Activated naive CD8-positive, alpha-beta T cell (primary cell): ENCODE results near the gene FILIP1.

ENCODE experiments used
- H3K27ac Mint-ChIP-seq: one replicate; pipeline ENCODE4 v1.8.0; 2021; ENCODE audit warnings: mixed read lengths
- H3K27me3 Mint-ChIP-seq: one replicate; pipeline ENCODE4 v1.8.0; 2021; ENCODE audit warnings: mixed read lengths
- H3K36me3 Mint-ChIP-seq: one replicate; pipeline ENCODE4 v1.8.0; 2021; ENCODE audit warnings: mixed read lengths
- H3K4me1 Mint-ChIP-seq: one replicate; pipeline ENCODE4 v1.8.0; 2021; ENCODE audit warnings: low read depth, mixed read lengths
- H3K4me3 Mint-ChIP-seq: one replicate; pipeline ENCODE4 v1.8.0; 2021; ENCODE audit warnings: mild to moderate bottlenecking, mixed read lengths
- H3K9me3 Mint-ChIP-seq: one replicate; pipeline ENCODE4 v1.8.0; 2021; ENCODE audit warnings: low read depth, mixed read lengths

Gene FILIP1, protein sequence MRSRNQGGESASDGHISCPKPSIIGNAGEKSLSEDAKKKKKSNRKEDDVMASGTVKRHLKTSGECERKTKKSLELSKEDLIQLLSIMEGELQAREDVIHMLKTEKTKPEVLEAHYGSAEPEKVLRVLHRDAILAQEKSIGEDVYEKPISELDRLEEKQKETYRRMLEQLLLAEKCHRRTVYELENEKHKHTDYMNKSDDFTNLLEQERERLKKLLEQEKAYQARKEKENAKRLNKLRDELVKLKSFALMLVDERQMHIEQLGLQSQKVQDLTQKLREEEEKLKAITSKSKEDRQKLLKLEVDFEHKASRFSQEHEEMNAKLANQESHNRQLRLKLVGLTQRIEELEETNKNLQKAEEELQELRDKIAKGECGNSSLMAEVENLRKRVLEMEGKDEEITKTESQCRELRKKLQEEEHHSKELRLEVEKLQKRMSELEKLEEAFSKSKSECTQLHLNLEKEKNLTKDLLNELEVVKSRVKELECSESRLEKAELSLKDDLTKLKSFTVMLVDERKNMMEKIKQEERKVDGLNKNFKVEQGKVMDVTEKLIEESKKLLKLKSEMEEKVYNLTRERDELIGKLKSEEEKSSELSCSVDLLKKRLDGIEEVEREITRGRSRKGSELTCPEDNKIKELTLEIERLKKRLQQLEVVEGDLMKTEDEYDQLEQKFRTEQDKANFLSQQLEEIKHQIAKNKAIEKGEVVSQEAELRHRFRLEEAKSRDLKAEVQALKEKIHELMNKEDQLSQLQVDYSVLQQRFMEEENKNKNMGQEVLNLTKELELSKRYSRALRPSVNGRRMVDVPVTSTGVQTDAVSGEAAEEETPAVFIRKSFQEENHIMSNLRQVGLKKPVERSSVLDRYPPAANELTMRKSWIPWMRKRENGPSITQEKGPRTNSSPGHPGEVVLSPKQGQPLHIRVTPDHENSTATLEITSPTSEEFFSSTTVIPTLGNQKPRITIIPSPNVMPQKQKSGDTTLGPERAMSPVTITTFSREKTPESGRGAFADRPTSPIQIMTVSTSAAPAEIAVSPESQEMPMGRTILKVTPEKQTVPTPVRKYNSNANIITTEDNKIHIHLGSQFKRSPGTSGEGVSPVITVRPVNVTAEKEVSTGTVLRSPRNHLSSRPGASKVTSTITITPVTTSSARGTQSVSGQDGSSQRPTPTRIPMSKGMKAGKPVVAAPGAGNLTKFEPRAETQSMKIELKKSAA (N-terminal part only)

DNA sequence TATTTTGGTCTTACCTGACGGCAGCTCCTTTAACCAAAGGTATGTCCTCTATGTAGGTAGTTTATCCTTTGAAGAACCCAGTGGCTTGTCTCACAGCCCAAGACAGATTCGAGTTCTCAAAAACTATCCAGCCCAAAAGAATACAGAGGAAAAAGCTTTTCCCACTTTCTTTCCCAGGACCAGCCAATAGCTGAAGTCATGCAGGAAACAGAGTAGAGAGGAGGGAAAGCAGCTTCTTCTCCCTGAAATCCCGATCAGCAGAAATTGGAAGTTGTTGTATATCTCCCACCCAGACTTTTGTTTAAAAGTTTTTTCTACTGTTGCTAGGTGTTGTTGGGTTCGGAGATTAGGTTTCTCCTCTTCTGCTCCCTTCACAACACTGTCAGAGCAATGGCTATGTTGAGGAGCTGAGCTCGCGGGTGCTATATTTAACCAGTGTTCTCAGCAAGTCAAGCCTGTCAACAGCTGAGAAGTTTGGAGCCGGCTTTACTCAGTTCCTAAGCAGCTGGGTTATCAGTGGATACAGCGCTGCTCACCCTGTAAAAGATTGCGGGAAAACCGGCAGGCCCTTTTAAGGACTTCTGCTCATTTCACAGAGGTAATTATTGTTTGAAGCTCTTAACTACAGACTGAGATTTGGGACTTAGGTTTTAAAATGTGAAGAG is at the start of gene FILIP1:
Gene FILIP1 (minus strand): TSS at position 401 of the 665 bp plus-strand sequence. CDS start 78,828 bp downstream, outside the sequence.
- H3K4me3 Mint-ChIP-seq: no peak within 1 kb of the TSS
- H3K36me3 Mint-ChIP-seq: no peaks in the 10 kb centered on the region
- no peak within 1 kb of the TSS for H3K27ac Mint-ChIP-seq
- no peaks in the 10 kb centered on the region for H3K9me3 Mint-ChIP-seq
- H3K27me3 Mint-ChIP-seq: peaks cover 21% of the 10 kb centered on the region
- peaks cover 2% of the 10 kb centered on the region for H3K4me1 Mint-ChIP-seq

DNA sequence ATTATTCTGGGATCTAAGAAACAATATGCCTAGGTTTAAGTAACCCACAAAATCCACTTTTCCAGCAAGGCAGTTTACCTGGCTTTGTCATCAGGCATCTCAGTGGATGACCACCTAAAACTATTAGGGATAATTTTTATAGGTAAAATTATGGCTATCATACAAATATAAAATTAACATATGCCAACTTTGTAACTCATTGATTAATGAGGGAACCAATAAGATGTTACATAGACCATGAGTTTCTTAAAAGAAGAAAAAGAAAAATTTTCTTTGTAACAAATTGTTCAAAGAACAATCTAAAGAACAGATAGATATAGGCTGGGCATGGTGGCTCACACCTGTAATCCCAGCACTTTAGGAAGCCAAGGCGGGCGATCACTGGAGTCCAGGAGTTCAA is 49.7 kb upstream of the FILIP1 start:
- no peaks in the 10 kb centered on the region for H3K4me1 Mint-ChIP-seq
- peaks cover 5% of the 10 kb centered on the region for H3K27me3 Mint-ChIP-seq
- H3K4me3 Mint-ChIP-seq: no peak overlapping the region
- no peaks in the 10 kb centered on the region for H3K9me3 Mint-ChIP-seq
- H3K36me3 Mint-ChIP-seq: no peaks in the 10 kb centered on the region
- no peak overlapping the region for H3K27ac Mint-ChIP-seq

DNA sequence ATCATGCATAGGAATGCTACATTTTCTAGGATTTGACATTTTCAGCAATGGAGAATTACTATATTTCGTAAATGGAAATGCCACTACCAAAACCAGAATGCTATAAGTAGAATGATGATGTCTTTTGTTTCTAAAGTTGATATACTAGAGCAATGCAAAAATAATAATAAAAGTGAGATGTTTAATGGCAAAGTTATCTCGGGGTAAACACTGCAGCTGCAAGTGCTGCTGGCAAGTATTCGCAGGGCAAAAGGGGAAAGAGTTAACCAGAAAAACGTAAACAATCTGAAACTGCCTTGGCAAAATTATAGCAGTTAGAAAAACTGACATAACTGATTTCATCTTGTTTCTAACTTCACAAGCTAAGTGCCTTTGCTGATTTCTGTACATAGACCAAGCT is 45.5 kb upstream of the FILIP1 start:
- no peak overlapping the region for H3K27ac Mint-ChIP-seq
- H3K36me3 Mint-ChIP-seq: no peaks in the 10 kb centered on the region
- H3K27me3 Mint-ChIP-seq: peaks cover 10% of the 10 kb centered on the region
- no peaks in the 10 kb centered on the region for H3K9me3 Mint-ChIP-seq
- H3K4me3 Mint-ChIP-seq: no peak overlapping the region
- no peaks in the 10 kb centered on the region for H3K4me1 Mint-ChIP-seq

DNA sequence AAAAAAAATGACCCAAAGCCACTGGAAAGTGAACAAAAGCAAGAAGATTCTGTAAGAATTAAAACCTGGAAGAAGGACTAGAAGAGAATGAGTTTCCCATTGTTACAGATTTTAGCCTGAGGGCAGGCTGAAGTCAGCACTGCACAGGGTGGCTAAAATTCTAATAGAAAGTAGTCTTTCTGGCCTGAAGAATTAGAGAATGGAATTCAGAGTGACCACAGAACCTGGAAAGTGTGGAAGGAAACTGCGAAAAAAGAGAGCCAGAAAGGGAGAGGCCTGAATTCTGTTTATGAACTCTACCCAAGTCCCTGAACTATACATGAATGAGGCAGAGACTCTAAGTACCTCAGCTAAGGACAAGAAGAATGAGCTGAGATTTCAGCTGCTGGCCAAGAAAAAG is 38.9 kb upstream of the FILIP1 start:
- Mint-ChIP-seq H3K4me3 (no peak overlapping the region), H3K27me3 (peaks cover 18% of the 10 kb centered on the region), H3K27ac (no peak overlapping the region), H3K9me3 (no peaks in the 10 kb centered on the region), H3K36me3 (no peaks in the 10 kb centered on the region), H3K4me1 (no peaks in the 10 kb centered on the region)

DNA sequence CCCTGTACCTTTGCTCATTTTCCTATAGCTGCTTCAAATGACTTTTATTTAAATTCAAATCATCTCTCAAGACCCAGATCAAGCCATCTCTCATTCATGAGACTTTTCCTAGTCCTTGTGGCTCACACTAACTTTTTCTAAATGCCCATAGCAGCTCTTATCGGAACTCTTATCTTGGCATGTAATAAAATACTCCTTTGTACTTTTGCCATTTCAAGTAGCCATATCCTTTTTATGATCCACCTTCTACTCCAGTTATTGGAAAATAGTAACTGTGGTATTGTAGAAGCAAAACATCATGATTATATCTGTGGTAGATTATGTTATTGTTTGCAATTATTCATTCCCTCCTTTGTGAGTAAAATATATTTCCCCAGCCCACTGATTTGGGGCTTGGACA is 37.6 kb upstream of the FILIP1 start:
- Mint-ChIP-seq H3K4me1 (no peaks in the 10 kb centered on the region), H3K27me3 (peaks cover 20% of the 10 kb centered on the region), H3K4me3 (no peak overlapping the region), H3K36me3 (no peaks in the 10 kb centered on the region), H3K9me3 (no peaks in the 10 kb centered on the region), H3K27ac (no peak overlapping the region)

DNA sequence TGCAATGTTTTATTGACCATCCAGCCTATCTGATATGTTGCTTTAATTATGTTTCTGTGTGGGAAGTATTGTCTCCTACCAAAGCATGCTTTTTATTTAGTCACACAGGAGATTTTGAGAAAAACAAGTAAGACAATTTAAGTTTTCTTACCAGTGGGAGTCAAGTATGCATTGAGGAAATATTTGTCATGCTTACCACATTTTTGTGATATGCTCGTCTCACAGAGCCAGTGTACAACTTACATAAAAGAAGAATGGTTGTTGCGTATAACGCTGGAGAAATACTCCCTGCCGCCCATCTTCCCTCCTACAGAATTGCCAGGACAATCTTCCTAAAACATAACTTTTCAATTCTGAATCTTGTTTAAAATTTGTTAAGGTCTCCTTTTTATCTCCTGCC is 37.1 kb upstream of the FILIP1 start:
- H3K27me3 Mint-ChIP-seq: peaks cover 20% of the 10 kb centered on the region
- H3K4me3 Mint-ChIP-seq: no peak overlapping the region
- no peaks in the 10 kb centered on the region for H3K4me1 Mint-ChIP-seq
- H3K36me3 Mint-ChIP-seq: no peaks in the 10 kb centered on the region
- no peaks in the 10 kb centered on the region for H3K9me3 Mint-ChIP-seq
- no peak overlapping the region for H3K27ac Mint-ChIP-seq

DNA sequence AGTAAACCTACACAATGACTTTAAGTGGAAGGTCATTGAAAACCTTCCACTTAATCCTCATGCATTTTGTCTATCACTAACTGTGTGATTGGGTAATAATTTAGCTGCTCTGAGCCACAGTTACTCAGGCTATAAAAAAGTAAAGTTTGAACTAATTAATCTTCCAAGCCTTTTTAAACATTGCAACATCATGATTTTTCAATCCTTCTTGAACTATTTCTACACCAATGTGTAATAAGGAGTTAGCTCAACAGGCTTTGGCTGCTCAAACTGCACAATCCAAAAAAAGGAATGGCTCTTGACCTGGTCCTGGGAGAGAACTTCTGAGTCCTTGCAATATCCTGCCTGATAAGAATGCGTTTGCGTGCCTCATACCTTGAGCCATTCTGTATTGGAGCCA is 34.8 kb upstream of the FILIP1 start:
- Mint-ChIP-seq H3K27ac (no peak overlapping the region), H3K4me3 (no peak overlapping the region), H3K27me3 (peaks cover 19% of the 10 kb centered on the region), H3K4me1 (no peaks in the 10 kb centered on the region), H3K9me3 (no peaks in the 10 kb centered on the region), H3K36me3 (no peaks in the 10 kb centered on the region)

DNA sequence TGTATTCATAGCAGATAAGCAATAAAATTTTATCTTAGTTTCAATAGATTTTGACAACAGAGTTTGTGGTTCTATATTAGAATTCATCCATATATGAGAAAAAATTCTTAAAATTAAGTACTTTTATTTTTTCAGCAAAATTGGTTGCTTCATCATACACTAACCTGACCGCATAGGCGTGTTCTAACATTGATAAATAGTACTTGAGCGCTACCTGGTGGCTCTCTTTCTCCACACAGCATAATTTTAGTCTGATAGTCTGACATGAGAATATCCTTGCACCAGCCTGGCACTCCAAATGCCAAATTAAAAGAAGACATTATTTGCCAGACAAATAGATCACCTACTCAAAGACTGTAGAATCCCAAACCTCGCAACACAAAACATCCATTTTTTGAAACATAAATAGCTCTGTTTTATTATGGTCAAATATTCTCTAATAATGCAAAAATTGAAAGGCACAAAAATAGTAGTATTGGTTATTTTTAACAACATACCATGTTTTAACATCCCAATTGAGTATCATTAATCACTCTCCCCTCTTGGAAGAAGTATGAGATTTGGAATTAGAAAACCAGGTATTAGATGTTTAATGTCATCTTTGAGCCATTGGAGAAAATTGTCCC is 33.0 kb upstream of the FILIP1 start:
- Mint-ChIP-seq H3K27ac (no peak overlapping the region), H3K36me3 (no peaks in the 10 kb centered on the region), H3K4me1 (no peaks in the 10 kb centered on the region), H3K4me3 (no peak overlapping the region), H3K27me3 (peaks cover 14% of the 10 kb centered on the region), H3K9me3 (no peaks in the 10 kb centered on the region)

DNA sequence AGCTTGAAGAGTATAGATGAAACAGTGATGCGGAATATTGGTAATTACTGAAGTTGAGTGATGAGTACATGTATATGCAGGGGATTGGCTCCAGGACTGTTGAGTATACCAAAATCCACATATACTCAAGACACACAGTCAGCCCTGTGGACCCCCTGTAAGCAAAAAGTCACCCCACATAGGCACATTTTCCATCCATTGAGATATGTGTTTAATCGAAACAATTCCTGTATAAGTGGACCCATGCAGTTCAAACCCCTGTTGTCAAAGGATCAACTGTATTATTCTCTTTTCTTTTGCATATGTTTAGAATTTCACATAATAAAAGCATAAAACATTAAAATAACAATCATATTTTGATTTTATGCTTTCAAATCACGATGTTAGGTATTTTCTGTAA is 32.1 kb upstream of the FILIP1 start:
- no peak overlapping the region for H3K27ac Mint-ChIP-seq
- H3K4me1 Mint-ChIP-seq: no peaks in the 10 kb centered on the region
- H3K36me3 Mint-ChIP-seq: no peaks in the 10 kb centered on the region
- H3K9me3 Mint-ChIP-seq: no peaks in the 10 kb centered on the region
- peaks cover 11% of the 10 kb centered on the region for H3K27me3 Mint-ChIP-seq
- H3K4me3 Mint-ChIP-seq: no peak overlapping the region

DNA sequence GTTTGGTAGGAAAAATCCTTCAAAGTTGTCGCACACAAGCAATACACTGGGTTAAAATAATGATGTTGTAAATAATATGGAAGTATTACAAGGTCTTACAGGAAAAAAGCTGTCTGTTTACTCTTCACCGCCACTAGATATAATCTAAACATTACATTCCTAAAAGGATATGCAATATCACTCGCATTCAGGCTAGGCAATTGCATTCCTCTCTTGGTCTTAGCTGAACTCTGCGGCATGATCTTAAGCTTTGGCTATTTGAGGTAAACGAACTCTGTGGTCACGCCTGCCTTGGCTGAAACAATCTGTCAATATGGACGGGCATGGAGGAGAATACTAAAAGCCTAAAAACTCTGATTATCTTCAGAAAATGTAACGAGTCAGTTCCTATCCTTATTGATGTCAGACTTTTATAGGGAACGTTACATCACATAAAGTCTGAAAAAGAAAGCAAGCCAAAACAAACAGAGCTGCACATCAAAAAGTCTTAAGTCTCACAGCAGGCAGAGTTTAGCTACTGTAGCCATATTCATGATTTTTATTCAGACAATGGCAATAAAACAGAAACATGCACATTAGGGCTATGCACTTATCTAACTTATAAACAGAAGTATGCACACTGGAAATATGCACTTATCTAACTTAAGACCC is 30.8 kb upstream of the FILIP1 start:
- H3K9me3 Mint-ChIP-seq: no peaks in the 10 kb centered on the region
- H3K4me3 Mint-ChIP-seq: no peak overlapping the region
- no peak overlapping the region for H3K27ac Mint-ChIP-seq
- H3K36me3 Mint-ChIP-seq: no peaks in the 10 kb centered on the region
- H3K27me3 Mint-ChIP-seq: peaks cover 10% of the 10 kb centered on the region
- H3K4me1 Mint-ChIP-seq: no peaks in the 10 kb centered on the region

DNA sequence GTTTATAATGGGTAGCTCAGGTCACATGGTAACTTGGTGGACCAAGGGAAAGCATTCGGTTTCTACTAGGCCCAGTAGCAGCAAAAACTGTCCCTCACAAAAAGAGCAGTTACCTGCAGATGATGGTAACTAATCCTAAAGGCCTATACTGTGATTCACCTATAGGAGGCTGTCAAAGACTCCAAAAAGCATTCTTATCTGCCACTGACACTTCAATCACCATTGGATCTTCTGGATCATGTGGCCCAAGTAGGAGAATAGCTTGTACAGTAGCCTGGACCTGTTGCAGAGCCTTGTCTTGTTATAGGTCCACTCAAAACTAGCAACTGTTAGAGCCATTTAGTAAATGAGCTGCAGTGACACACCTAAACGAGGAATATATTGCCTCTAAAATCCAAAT is 23.2 kb upstream of the FILIP1 start:
- H3K27ac Mint-ChIP-seq: no peak overlapping the region
- no peaks in the 10 kb centered on the region for H3K4me1 Mint-ChIP-seq
- no peaks in the 10 kb centered on the region for H3K36me3 Mint-ChIP-seq
- no peaks in the 10 kb centered on the region for H3K27me3 Mint-ChIP-seq
- H3K4me3 Mint-ChIP-seq: no peak overlapping the region
- H3K9me3 Mint-ChIP-seq: no peaks in the 10 kb centered on the region

DNA sequence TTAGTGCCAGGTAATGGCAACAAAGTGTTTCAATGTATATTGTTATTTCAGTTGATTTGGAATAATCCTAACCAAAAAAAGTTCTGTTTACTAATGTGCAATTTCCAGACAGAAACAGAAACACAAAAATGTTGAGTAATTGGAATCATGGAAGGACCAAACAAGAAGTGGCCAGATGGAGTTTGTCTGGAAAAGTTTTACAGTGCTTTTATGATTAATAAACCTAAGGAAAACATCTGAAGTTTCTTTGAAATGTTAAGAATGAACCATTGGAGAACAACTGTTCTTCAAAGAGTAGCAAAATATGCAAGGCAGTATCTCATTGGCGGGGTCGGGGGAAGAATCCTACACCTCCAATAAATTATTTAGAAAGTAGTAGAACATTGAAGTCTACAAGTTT is 19.0 kb upstream of the FILIP1 start:
- Mint-ChIP-seq H3K9me3 (no peaks in the 10 kb centered on the region), H3K4me3 (no peak overlapping the region), H3K27me3 (no peaks in the 10 kb centered on the region), H3K36me3 (no peaks in the 10 kb centered on the region), H3K4me1 (no peaks in the 10 kb centered on the region), H3K27ac (no peak overlapping the region)

DNA sequence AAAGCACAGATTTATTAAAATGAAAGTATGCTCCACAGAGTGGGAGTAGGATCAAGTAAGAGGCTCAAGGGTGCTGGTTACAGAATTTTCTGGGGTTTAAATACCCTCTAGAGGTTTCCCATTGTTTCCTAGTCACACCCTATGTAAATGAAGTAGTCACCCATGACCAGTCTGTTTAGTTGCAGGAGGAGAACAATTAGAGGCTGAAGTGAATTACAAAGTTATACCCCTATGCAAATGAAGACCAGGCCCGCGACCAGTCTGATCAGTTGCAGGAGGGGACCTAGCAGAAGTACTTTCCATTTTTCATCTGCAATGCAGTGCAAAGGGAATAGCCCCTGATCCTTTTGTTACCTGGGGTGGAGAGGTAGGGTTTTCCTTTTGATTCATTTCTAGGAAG is 11.8 kb upstream of the FILIP1 start:
- Mint-ChIP-seq H3K9me3 (no peaks in the 10 kb centered on the region), H3K27ac (no peak overlapping the region), H3K4me1 (no peaks in the 10 kb centered on the region), H3K27me3 (no peaks in the 10 kb centered on the region), H3K4me3 (no peak overlapping the region), H3K36me3 (no peaks in the 10 kb centered on the region)
